ENCODE results near the gene COL23A1. TPM values are rescaled to one million over a fixed set of nuclear protein-coding genes. Genes with fewer than 3 reads are reported as not detected.

Gene COL23A1
- total RNA-seq, 1 experiment from 2014 or later: not detected

DNA sequence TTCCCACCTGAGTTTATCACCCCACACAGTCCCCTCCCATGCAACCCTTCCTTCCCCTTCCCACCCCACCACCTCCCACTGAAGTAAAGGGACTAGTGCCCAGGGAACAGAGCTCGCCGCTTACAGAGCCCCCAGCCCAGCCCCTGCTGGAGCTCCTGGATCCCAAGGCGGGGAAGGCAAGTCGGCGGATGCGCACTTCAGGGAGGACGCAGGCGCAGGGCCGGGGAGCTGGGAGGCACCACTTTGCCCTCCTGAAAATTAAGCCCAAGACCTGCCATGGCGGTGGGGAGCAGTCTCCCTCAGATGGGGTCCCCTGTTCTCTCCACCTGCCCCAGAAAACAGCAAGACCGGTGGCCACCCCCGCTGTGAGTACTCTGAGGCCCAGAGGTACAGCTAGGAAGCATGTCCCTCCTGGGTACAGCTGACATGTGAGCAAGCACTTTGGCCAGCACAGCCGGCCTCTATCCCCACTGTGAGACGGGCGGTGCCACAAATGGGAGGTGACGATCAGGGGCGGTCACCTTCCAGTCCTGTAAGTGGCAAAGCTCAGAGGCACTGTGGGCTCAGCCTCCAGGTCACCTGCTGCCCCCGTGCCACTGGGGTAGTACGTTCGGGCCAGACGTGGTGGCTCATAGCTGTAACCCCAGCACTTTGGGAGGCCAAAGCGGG lies 45.9 kb downstream of the COL23A1 start:
- in situ Hi-C loops (cut with HindIII; ENCODE audit: low pct_unique_long_range_greater_than_20kb, low sequenced_read_pairs): no loop called here
- DNase-seq (ENCODE audit: low read depth, low spot score): no peak

GRCh38 chr5:178542455-178542854 lies 47.7 kb downstream of the COL23A1 start:
- DNase-seq (ENCODE audit: low read depth, low spot score): no peak
- in situ Hi-C loops (cut with HindIII; ENCODE audit: low pct_unique_long_range_greater_than_20kb, low sequenced_read_pairs): no loop called here

DNA sequence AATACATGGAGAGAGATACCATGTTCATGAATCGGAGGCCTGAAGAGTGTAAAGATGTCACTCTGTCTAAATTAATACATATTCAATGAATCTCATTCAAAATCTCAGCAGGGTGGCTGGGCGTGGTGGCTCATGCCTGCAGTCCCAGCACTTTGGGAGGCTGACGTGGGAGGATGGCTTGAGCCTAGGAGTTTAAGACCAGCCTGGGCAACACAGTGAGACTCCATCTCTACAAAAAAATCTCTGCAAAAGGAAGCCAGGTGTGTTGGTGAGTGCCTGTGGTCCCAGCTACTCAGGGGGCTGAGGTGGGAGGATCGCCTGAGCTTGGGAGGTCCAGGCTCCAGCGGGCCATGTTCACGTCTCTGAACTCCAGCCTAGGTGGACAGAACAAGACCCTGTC lies 49.7 kb downstream of the COL23A1 start:
- DNase-seq (ENCODE audit: low read depth, low spot score): no peak
- in situ Hi-C loops (cut with HindIII; ENCODE audit: low pct_unique_long_range_greater_than_20kb, low sequenced_read_pairs): no loop called here

DNA sequence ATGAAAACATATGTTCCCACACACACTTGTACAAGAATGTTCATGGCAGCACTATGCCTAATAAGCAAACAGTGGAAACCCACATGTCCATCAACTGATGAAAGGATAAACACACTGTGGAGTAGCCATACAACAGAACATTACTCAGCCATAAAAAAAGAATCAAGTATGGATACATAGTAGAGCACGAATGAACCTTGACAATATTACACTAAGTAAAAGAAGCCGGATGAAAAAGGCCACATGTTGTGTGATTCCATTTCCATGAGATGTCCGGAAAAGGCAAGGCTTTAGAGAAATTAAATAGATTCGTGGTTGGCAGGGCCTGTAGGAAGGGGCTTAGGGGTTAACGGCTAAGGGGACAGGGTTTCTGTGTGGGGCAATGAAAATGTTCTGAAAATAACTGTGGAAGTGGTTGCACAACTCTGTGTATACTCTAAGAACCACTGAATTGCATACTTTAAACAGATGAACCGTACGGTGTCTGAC lies 51.4 kb downstream of the COL23A1 start:
- no peak for DNase-seq (ENCODE audit: low read depth, low spot score)
- in situ Hi-C loops (cut with HindIII; ENCODE audit: low pct_unique_long_range_greater_than_20kb, low sequenced_read_pairs): no loop called here

GRCh38 chr5:178537467-178538371 lies 52.5 kb downstream of the COL23A1 start:
- in situ Hi-C loops (cut with HindIII; ENCODE audit: low pct_unique_long_range_greater_than_20kb, low sequenced_read_pairs): no loop called here
- DNase-seq (ENCODE audit: low read depth, low spot score): no peak

DNA sequence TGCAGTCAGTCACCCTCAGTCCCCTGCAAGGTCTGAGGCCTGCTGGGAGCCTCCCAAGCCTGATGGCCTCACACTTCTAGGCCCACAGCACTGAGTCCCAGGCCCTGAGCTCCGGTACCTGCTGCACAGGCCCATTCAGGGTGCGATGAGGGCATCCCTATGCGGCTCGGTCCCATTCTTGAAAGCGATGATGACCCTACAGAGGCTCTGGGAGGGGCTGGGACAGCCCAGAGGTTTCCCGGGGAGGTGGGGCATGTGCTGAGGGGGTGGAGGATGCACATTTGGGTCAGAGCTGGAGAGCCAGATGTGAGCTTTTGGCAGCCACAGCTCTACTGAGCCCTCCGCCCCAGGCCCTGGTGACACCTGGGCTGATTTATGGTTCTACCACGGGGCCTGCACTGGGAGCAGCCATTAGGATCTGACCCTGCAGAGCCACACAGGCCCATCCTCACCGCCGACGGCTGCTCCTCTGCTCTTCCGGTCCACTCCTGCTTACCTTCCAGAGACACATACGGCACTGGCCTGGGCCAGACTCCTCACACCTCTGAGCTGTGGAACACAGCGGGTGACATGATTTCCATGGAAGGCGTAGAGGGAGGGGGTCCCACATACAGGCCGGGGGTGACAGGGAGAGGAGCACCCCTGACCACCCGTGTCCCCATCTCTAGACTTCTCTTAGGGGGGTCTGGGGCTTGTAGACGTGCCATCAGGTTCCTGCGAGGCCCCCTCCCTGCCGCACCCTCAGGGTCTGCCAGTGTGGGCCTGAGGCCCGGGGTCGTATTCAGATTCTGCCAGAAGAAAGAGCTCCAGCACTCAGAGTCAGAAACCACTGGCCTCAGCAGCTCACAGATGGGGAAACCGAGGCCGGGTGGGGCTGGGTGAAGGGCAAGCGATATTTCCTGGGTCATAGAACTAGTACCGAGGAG lies 53.4 kb downstream of the COL23A1 start:
- in situ Hi-C loops (cut with HindIII; ENCODE audit: low pct_unique_long_range_greater_than_20kb, low sequenced_read_pairs): no loop called here
- no peak for DNase-seq (ENCODE audit: low read depth, low spot score)

DNA sequence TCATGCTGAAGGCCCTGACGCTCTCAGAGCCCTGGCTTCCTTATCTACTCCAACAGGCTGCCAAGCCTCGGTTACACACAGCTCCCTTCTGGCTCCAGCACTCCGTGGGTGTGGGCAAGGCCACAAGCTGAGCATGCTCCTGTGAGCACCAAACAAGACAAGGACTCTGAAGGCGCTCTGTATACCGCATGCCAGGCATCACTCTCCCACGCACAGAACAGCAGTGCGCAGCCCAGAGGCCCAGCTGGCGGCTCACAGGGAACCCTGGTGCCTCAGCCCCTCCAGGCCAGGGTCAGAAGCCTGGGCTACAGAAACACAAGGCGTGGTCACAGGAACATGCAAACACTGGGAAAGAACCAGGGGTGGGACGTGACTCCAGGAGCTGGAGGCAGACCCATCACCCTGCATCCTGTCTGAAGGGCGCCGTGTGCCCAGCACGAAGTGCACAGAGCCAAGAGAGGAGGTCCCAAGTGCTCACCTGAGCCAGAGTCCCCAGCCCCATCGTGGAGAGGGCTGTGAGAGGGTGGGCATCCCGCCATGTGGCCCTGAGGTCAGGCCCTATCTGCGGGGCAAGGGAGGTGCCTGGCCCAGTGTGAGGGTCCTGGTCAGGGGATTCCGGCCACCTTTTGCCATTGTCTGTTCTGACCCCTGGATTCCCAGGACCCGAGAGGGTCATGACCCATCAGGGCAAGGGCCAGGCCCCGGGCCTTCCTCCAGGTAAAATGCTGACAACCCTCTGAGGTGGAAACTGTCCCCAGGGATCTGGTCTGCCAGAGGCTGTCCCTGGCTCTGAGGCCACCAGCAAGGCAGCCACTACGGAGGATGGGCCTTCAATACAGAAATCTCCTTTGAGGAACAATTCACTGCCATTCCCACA lies 54.7 kb downstream of the COL23A1 start:
- no peak for DNase-seq (ENCODE audit: low read depth, low spot score)
- in situ Hi-C loops (cut with HindIII; ENCODE audit: low pct_unique_long_range_greater_than_20kb, low sequenced_read_pairs): no loop called here

GRCh38 chr5:178533136-178533535 lies 57.1 kb downstream of the COL23A1 start:
- in situ Hi-C loops (cut with HindIII; ENCODE audit: low pct_unique_long_range_greater_than_20kb, low sequenced_read_pairs): no loop called here

DNA sequence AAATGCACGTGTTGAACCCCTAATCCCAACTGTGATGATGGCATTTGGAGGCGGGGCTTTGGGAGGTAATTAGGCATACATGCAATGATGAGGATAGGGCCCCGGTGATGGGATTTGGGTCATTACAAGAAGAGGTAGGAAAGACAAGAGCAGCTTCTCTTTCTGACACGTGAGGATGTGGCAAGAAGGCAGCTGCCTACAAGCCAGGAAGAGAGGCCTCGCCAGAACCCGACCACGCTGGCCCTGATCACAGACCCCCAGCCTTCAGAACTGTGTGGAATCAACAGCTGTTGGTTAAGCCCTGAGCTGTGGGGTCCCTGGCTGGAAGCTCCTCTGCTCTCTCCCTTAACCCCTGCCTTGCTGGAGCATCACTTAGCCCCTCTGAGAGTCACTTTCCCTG lies 57.5 kb downstream of the COL23A1 start:
- in situ Hi-C loops (cut with HindIII; ENCODE audit: low pct_unique_long_range_greater_than_20kb, low sequenced_read_pairs): no loop called here
- DNase-seq (ENCODE audit: low read depth, low spot score): no peak

More at GRCh38 chr5:178533136-178533535, 57.1 kb downstream of the COL23A1 start:
- no peak for DNase-seq (ENCODE audit: low read depth, low spot score)

- DNase-seq (ENCODE audit: low read depth, low spot score): no peak
- in situ Hi-C loops (cut with HindIII; ENCODE audit: low pct_unique_long_range_greater_than_20kb, low sequenced_read_pairs): no loop called here
Observed at GRCh38 chr5:178532236-178532635, 58.0 kb downstream of the COL23A1 start.

- DNase-seq (ENCODE audit: low read depth, low spot score): no peak
- in situ Hi-C loops (cut with HindIII; ENCODE audit: low pct_unique_long_range_greater_than_20kb, low sequenced_read_pairs): no loop called here
Observed at GRCh38 chr5:178531786-178532185, 58.4 kb downstream of the COL23A1 start.

DNA sequence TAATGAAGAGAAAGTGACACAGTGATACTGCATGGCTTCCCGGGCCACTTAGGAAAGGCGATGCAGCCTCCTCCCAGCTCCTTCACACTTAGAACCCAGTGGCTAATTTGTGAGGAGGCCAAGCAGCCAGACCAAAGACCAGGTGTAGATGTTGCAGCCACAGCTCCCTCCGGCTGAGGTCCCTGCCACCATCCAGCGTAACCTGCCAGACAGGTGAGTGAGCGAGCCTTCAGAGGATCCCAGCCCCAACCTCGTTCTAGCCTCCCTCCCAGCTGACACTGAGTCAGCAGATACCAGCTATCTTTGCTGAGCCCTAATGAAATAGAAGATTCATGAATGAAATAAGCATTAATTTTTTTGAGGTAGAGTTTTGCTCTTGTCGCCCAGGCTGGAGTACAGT lies 59.7 kb downstream of the COL23A1 start:
- in situ Hi-C loops (cut with HindIII; ENCODE audit: low pct_unique_long_range_greater_than_20kb, low sequenced_read_pairs): no loop called here
- no peak for DNase-seq (ENCODE audit: low read depth, low spot score)

DNA sequence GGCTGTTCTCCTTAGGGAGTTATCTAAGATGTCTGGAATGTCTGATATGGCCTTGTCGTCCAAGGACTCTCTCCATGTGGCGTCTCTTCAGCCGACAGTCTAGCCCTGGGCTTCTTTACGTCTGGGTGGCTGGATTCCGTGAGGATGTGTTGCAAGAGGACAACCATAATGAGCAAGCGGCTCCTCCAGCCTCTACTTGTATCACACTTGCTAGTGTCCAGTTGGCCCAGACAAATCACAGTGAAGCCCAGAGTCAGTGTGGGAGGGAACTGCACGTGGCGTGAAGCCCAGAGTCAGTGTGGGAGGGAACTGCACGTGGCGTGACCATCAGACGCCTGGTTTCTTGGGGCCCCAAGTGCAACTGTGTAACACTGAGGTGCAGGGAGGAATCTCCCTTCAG lies 61.1 kb downstream of the COL23A1 start:
- in situ Hi-C loops (cut with HindIII; ENCODE audit: low pct_unique_long_range_greater_than_20kb, low sequenced_read_pairs): no loop called here
- DNase-seq (ENCODE audit: low read depth, low spot score): no peak

GRCh38 chr5:178527458-178528307 lies 62.5 kb downstream of the COL23A1 start:
- in situ Hi-C loops (cut with HindIII; ENCODE audit: low pct_unique_long_range_greater_than_20kb, low sequenced_read_pairs): no loop called here
- no peak for DNase-seq (ENCODE audit: low read depth, low spot score)

- in situ Hi-C loops (cut with HindIII; ENCODE audit: low pct_unique_long_range_greater_than_20kb, low sequenced_read_pairs): no loop called here
- peak; percentile 20 for DNase-seq (ENCODE audit: low read depth, low spot score)
Observed at GRCh38 chr5:178526773-178527457, 63.3 kb downstream of the COL23A1 start.
